Thoracic aorta (tissue), 2 donors: ENCODE results near the gene OR6Q1. TPM values are rescaled to one million over a fixed set of nuclear protein-coding genes. Genes with fewer than 3 reads are reported as not detected.

Experiments
- ATAC-seq: fragments of 150-250 bp; one replicate; pipeline ENCODE4 v1.8.0; 2017; ENCODE audit warnings: low read depth; ENCODE audit not compliant: insufficient number of reproducible peaks, low FRiP score
- DNase-seq: peaks from one replicate; pipeline ENCODE4 v3.0.0-alpha.2; 2020; ENCODE audit warnings: low spot score
- H3K27ac ChIP-seq, 2 donors: fragments of 200-600 bp; sonication (generic); 1 replicate in 1 of 2; 2 replicates in 1 of 2; pipeline ENCODE4 v1.5.1; 2016; ENCODE audit warnings: mild to moderate bottlenecking in 2 of 2, moderate library complexity in 2 of 2
- H3K27me3 ChIP-seq: fragments of 200-600 bp; sonication (generic); replicated peaks from 2 replicates; pipeline ENCODE4 v1.6.0; 2016; ENCODE audit warnings: mild to moderate bottlenecking; ENCODE audit not compliant: insufficient read depth
- H3K36me3 ChIP-seq: fragments of 200-600 bp; sonication (generic); one replicate; pipeline ENCODE4 v1.5.1; 2016
- H3K4me1 ChIP-seq, 2 donors: fragments of 200-600 bp; sonication (generic); 1 replicate in 1 of 2; 2 replicates in 1 of 2; pipeline versions ENCODE4 v1.5.1 to v1.6.0; 2016; ENCODE audit warnings: low read depth in 2 of 2, mild to moderate bottlenecking in 1 of 2; ENCODE audit not compliant: control insufficient read depth in 1 of 2
- H3K4me3 ChIP-seq: fragments of 200-600 bp; sonication (generic); 2 replicates; pipeline ENCODE4 v1.5.1; 2016; ENCODE audit warnings: mild to moderate bottlenecking
- H3K9me3 ChIP-seq: fragments of 200-600 bp; sonication (generic); 2 replicates; pipeline ENCODE4 v1.5.1; 2016
- CTCF ChIP-seq: fragments of 200-600 bp; sonication (generic); IDR thresholded peaks from one replicate; pipeline ENCODE4 v1.5.1; 2019; ENCODE audit warnings: antibody characterized with exemption
- total RNA-seq, 2 donors: library from RNA; depleted of rRNA; stranded (reverse); fragments of >200 nt; gene quantifications; one replicate each; pipeline versions ENCODE4 v1.1.0 to v1.2.3, GENCODE V29; 2016

The OR6Q1 gene
- total RNA-seq, 2 donors from 2014 or later: not detected

GRCh38 chr11:58075781-58076180 is 45.0 kb downstream of the OR6Q1 start:
- no peak overlapping the region for H3K27ac ChIP-seq
- no peaks in the 10 kb centered on the region for H3K36me3 ChIP-seq
- DNase-seq (no peak), ATAC-seq (no peak)
- no peaks in the 10 kb centered on the region for H3K9me3 ChIP-seq
- H3K4me3 ChIP-seq: no peak overlapping the region
- no peaks in the 10 kb centered on the region for H3K27me3 ChIP-seq
- TF ChIP-seq CTCF: no peak
- no peaks in the 10 kb centered on the region for H3K4me1 ChIP-seq

Other genes with a start within 250 kb of the OR6Q1 start
- gene OR9Q1, start 7.1 kb upstream of the OR6Q1 start, total RNA-seq: not detected
- not detected for gene OR9I1, start 94.6 kb downstream of the OR6Q1 start, total RNA-seq
- not detected for gene OR9Q2, start 158.1 kb downstream of the OR6Q1 start, total RNA-seq
- not detected for gene OR1S2, start 173.2 kb downstream of the OR6Q1 start, total RNA-seq
- not detected for gene OR1S1, start 181.8 kb downstream of the OR6Q1 start, total RNA-seq
- not detected for gene OR10Q1, start 198.0 kb downstream of the OR6Q1 start, total RNA-seq
- not detected for gene OR10W1, start 237.3 kb downstream of the OR6Q1 start, total RNA-seq